GM18507 (cell line): ENCODE results near the gene CCR5AS.
"Not testable (repeated sequence)": the region's sequence is repeated elsewhere in the genome, so short reads cannot be mapped to it uniquely, and the experiment has no call there.

Experiments used
- DNase-seq: peaks from one replicate; pipeline ENCODE4 v3.0.0; 2011; ENCODE audit warnings: low read depth; ENCODE audit not compliant: insufficient read length; ENCODE audit errors: extremely low spot score
- FAIRE-seq: peaks from 2 replicates; lab custom pipeline; 2011; peaks lifted over from hg19 to GRCh38; lab: Jason Lieb, UNC

The CCR5AS gene

GRCh38 chr3:46409739-46410489 is 3.0 kb upstream of the CCR5AS start:
- DNase-seq = no peak
- FAIRE-seq = no peak

GRCh38 chr3:46408853-46409252 is 2.0 kb upstream of the CCR5AS start:
- FAIRE-seq (no peak), DNase-seq (no peak)

GRCh38 chr3:46407970-46408369 is 1.1 kb upstream of the CCR5AS start:
- DNase-seq (no peak), FAIRE-seq (no peak)

- DNase-seq (no peak), FAIRE-seq (no peak)
Observed at GRCh38 chr3:46406443-46406787, 451 bp downstream of the CCR5AS start.

GRCh38 chr3:46405301-46406019 is 1.4 kb downstream of the CCR5AS start:
- FAIRE-seq (no peak), DNase-seq (no peak)

GRCh38 chr3:46402902-46403301 is 4.0 kb downstream of the CCR5AS start:
- not testable (repeated sequence) for FAIRE-seq, DNase-seq

- FAIRE-seq = no peak
- no peak for DNase-seq
Observed at GRCh38 chr3:46401579-46401978, 5.3 kb downstream of the CCR5AS start.

GRCh38 chr3:46400846-46401245 is 6.0 kb downstream of the CCR5AS start:
- no peak for DNase-seq
- no peak for FAIRE-seq

GRCh38 chr3:46400000-46400734 is 6.7 kb downstream of the CCR5AS start:
- no peak for DNase-seq
- FAIRE-seq = no peak

GRCh38 chr3:46399557-46399956 is 7.3 kb downstream of the CCR5AS start:
- FAIRE-seq (no peak), DNase-seq (no peak)

- DNase-seq (no peak), FAIRE-seq (no peak)
Observed at GRCh38 chr3:46399098-46399497, 7.8 kb downstream of the CCR5AS start.

GRCh38 chr3:46398186-46398955 is 8.5 kb downstream of the CCR5AS start:
- DNase-seq = no peak
- FAIRE-seq = no peak

GRCh38 chr3:46397111-46397510 is 9.8 kb downstream of the CCR5AS start:
- DNase-seq (no peak), FAIRE-seq (no peak)

- no peak for DNase-seq
Observed at GRCh38 chr3:46395766-46396530, 10.9 kb downstream of the CCR5AS start.

GRCh38 chr3:46395210-46395661 is 11.6 kb downstream of the CCR5AS start:
- no peak for FAIRE-seq
- DNase-seq = no peak

More at GRCh38 chr3:46395766-46396530, 10.9 kb downstream of the CCR5AS start:
- FAIRE-seq = peak; percentile 70

GRCh38 chr3:46393554-46394434 is 13.1 kb downstream of the CCR5AS start:
- FAIRE-seq (no peak), DNase-seq (no peak)

GRCh38 chr3:46393011-46393410 is 13.9 kb downstream of the CCR5AS start:
- no peak for DNase-seq
- no peak for FAIRE-seq

- FAIRE-seq, DNase-seq: not testable (repeated sequence)
Observed at GRCh38 chr3:46391526-46391925, 15.3 kb downstream of the CCR5AS start.
